GM18517 (cell line): ENCODE data around the gene PSG1.
"Not testable (repeated sequence)": the region's sequence is repeated elsewhere in the genome, so short reads cannot be mapped to it uniquely, and the experiment has no call there.

ENCODE experiments used
- ATAC-seq: cut with Tn5 transposase; IDR thresholded peaks from one replicate; pipeline ENCODE4 v1.9.1; 2021; ENCODE audit warnings: mild to moderate bottlenecking, moderate library complexity; ENCODE audit not compliant: unreplicated experiment

The PSG1 gene

GRCh38 chr19:42879613-42880012 is at the start of gene PSG1:
Gene PSG1, minus strand, starts transcription at chr19:42879713. Its CDS starts 132 bp downstream, at chr19:42879581.
- no peak for ATAC-seq

DNA sequence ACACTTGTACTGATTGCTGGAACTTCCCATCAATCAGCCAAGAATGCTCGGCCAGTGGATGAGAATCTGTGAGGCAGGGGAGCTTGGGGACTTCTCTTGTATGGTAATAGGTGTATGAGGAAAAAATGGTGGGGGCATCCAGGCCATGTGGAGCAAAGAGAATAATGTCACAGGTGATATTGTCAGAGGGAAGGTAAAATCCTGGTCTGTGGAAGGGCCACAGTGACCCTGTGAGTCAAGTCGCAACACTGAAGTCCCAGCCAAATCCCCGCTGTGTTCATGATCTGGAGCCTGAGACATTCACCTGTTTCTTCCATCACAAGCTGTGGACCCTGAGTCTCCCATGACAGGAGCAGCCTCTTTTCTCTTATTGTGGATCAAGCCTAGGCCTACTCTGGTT is 49.4 kb upstream of the PSG1 start:
- no peak for ATAC-seq

GRCh38 chr19:42926781-42927180 is 47.3 kb upstream of the PSG1 start:
- no peak for ATAC-seq

GRCh38 chr19:42923106-42923505 is 43.6 kb upstream of the PSG1 start:
- ATAC-seq = not testable (repeated sequence)

- not testable (repeated sequence) for ATAC-seq
Measured at GRCh38 chr19:42920971-42921370, 41.5 kb upstream of the PSG1 start.

GRCh38 chr19:42919757-42920079 is 40.2 kb upstream of the PSG1 start:
- no peak for ATAC-seq

DNA sequence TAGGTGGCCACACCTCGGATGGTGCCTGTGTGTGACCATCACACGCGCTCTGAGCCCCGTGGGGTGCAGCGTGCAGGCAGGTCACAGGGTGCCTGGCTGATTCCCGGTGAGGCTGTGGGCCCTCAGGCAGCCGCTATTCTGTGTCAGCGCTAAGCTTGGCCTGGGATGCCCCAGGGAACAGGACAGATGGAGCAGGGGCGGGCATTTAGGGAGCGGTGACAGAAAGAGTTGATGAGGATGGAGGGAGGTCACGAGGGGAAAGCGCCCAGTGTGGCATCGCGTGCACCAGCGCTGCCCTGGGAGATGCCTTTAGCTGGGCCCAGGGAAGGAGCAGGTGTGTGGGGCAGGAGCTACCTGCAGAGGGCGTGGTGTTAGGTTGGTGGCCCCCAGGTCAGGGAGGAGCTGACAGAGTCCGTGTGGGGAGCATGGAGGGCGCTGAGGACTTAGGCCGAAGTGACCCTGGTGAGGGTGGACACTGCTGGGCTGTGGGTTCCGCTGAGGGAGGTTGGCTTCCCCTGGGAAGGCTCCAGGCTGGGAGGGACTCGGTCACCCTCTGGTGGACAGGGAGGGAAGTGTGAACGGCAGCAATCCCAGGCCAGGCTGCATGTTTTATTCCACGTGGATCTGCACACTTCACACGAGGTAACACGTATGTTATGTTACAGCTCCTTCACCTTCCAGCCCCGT is 39.7 kb upstream of the PSG1 start:
- ATAC-seq = not testable (repeated sequence)

DNA sequence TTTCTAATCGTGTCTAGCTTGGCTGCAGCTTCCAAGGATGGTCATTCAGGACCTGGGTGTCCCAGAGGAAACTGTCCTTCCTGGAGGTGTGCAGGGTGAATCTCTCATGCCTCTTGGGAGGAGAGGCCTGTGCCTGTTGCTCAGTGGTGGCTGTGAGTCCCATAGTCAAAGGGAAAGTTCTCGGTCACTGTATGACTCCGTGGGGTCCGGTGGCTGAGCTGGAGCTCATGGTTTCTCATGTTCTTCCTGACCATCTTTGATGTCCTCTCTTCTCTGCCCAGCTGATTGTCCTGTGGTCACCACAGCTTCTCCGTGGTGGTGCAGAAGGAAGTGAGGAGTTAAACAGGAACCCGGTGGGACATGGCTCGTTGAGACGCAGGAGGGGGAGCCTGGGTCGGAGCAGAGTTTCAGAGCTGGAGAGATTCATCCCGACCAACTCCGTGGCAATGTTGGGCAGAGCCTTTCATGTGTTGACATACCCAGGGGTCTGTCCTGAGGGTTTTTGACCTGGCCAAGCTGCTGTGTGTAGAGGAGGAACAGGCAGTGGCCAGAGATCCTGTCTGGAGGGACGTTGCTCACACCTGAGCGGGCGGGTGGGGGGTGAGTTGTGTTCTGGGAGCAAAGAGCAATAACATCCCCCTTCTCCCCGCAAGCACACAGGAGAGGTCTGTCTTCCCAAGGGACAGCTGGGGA is 39.0 kb upstream of the PSG1 start:
- not testable (repeated sequence) for ATAC-seq

GRCh38 chr19:42917634-42918033 is 38.1 kb upstream of the PSG1 start, which contains the start of gene PSG6:
Gene PSG6, minus strand, starts transcription at chr19:42917894. Its CDS starts 102 bp downstream, at chr19:42917792.
- not testable (repeated sequence) for ATAC-seq

GRCh38 chr19:42916931-42917330 is 37.4 kb upstream of the PSG1 start:
- ATAC-seq = not testable (repeated sequence)

GRCh38 chr19:42913516-42913915 is 34.0 kb upstream of the PSG1 start:
- not testable (repeated sequence) for ATAC-seq

DNA sequence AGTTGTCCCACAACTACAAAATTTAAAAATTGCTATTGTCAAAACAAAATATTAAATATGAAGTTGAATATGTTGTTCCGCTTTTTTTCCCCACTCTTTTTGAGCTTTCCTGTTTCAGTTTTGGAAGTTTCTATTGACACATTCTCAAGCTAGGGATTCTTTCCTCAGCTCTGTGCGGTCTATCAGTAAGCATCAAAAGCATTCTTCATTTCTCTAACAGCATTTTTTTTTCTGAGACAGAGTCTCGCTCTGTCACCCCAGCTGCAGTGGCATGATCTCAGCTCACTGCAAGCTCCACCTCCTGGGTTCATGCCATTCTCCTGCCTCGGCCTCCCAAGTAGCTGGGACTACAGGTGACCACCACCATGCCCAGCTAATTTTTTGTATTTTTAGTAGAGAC is 33.4 kb upstream of the PSG1 start:
- ATAC-seq = not testable (repeated sequence)

- not testable (repeated sequence) for ATAC-seq
Measured at GRCh38 chr19:42911731-42912130, 32.2 kb upstream of the PSG1 start.

DNA sequence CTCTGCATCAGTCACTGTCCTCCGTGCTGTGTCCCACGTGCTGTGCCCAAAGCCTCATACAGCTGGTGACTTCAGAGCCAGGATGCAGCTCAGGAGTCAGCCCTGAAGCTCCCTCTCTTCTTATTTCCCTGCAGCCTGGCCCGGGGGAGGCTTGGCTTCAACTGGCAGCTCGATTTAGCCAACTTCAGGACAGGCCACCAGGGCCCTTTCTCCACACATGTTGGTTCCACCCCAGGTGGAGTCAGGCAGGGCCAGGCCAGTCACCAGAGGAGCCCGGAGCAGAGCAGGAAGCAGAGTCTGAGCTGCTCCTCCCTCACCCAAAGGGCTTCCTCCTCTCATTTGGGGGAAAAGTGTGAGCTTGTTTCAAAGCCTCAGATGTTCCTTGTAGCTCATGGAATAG is 26.6 kb upstream of the PSG1 start:
- not testable (repeated sequence) for ATAC-seq

DNA sequence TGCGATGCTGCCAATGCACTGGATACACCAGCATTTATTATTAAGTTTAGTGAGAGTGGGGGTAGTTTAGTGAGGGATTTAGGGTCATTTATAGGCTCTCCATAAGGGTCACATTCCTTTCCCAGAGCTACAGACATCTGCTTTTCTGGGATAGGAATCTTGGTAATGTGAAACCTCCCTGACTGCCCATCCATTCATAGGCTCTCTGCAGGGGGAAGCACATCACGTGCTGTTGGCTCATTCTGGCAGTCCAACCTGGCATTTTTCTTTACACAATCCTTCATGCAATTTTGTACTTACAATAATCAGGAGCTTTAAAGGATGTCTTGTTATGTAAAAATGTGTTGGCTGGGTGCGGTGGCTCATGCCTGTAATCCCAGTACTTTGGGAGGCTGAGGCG is 21.0 kb upstream of the PSG1 start:
- not testable (repeated sequence) for ATAC-seq

GRCh38 chr19:42899674-42900073 is 20.2 kb upstream of the PSG1 start:
- ATAC-seq = not testable (repeated sequence)

DNA sequence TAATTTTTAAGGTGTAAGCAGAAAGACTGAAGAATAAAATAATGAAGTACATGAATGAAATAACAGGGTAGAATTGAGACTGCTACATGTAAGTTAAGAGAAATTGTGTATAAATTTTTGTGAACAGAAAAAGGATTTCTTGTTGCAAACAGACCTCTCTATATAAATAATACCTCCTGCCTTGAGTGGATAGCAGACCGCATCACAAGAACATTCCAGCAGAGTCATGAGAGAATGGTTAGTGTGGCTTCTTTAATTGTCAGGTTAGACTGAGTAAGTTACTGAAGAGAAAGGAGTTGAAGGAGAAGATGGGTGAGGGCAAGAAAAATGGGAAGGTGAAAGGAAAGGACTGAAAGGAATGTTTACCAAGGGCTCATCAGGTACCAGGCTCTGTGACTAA is 19.6 kb upstream of the PSG1 start:
- not testable (repeated sequence) for ATAC-seq

DNA sequence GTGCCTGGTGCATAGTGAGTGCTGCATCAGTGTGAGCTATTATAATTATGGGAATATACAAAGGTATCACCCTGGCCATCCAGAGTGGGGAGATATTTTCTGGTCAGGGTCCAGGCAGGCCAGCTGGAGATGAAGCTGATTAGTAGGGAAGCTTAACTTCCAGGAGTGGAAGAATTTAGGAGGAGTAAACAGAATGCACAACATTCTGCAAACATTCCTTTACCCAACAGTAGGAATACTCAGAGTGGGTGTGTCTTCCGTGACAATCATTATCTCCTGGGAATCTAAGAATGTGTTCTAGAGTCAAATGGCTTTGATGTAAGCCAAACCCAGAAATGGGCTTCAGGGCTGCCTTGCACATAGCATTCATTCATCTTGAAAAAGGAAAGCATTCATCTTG is 19.1 kb upstream of the PSG1 start:
- ATAC-seq = not testable (repeated sequence)

- ATAC-seq = not testable (repeated sequence)
Measured at GRCh38 chr19:42897729-42898128, 18.2 kb upstream of the PSG1 start.

DNA sequence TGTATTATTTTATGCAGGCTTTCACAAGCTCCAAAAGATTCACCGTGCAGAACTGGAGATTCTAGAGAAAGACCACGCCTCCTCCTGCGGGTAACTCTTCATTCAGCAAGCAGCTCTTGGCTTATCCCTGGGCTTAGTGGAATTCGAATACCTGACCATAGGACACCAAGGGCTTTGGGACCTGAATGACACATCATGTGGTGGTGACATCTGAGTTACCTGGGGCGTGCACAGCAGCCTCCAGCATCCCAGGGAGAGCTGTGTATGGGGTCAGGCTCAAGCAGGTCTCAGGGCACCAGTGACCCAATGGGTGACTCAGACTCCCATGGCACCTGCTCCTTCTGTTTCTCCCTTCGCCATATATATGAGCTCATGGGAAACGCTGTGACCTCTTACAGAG is 10.9 kb upstream of the PSG1 start:
- ATAC-seq = not testable (repeated sequence)

- not testable (repeated sequence) for ATAC-seq
Measured at GRCh38 chr19:42887876-42888445, 8.4 kb upstream of the PSG1 start.

- not testable (repeated sequence) for ATAC-seq
Measured at GRCh38 chr19:42882730-42883129, 3.2 kb upstream of the PSG1 start.
